K562 (cell line): ENCODE results near the gene TUBGCP6. TPM values are rescaled to one million over a fixed set of nuclear protein-coding genes. Genes with fewer than 3 reads are reported as not detected.

Experiments used
- ATAC-seq: fragments of 200-7000 bp; cut with Tn5 transposase; 3 replicates; pipeline ENCODE4 v1.9.1; 2020; ENCODE audit warnings: moderate library complexity
- BruUV-seq: library from RNA; stranded (reverse); fragments of 400-500 nt; replicated peaks from 2 replicates; lab custom pipeline; 2021; lab: Mats Ljungman, UMichigan
- CTCF ChIA-PET: fragments of 300-600 bp; formaldehyde crosslinking; extraction: SDS; loops from one replicate; lab custom pipeline; 2021; ENCODE audit warnings: low intra/inter-chr PET ratio; lab: Yijun Ruan, JAX
- POLR2A ChIA-PET: fragments of 300-600, 350-650 bp; sonication (Branson Sonifier 250); formaldehyde crosslinking; extraction: SDS; loops from one replicate; lab custom pipeline; 2021; ENCODE audit warnings: antibody characterized with exemption, inconsistent platforms; lab: Yijun Ruan, JAX
- DNase-seq, 4 experiments: peaks; one replicate each; pipeline versions ENCODE4 v3.0.0 to v3.0.0-alpha.2; 2011 to 2018; ENCODE audit warnings: low spot score in 3 of 4, mixed read lengths in 3 of 4; ENCODE audit errors: extremely low read depth in 1 of 4
- FAIRE-seq: peaks from 2 replicates; lab custom pipeline; 2011; peaks lifted over from hg19 to GRCh38; lab: Jason Lieb, UNC
- H2AFZ ChIP-seq: 2 replicates; pipeline ENCODE4 v1.6.0; 2011; ENCODE audit warnings: low read depth, low read length, control low read depth, inconsistent platforms
- H3K27ac ChIP-seq: fragments of 200-600 bp; 3 replicates; pipeline ENCODE4 v1.8.0; 2011; ENCODE audit warnings: low read depth, mild to moderate bottlenecking, control low read depth, inconsistent platforms, low read length, moderate library complexity, mixed read lengths; ENCODE audit errors: extremely low read depth
- H3K27me3 ChIP-seq, 2 experiments: fragments of 300-600 bp in 1 of 2; 2 replicates in 1 of 2; 3 replicates in 1 of 2; pipeline versions ENCODE4 v1.6.0 to v1.8.0; 2011; ENCODE audit warnings: inconsistent platforms in 2 of 2, low read length in 2 of 2, mild to moderate bottlenecking in 1 of 2, mixed read lengths in 1 of 2, moderate library complexity in 1 of 2; ENCODE audit not compliant: control insufficient read depth in 2 of 2, insufficient read depth in 2 of 2
- H3K36me3 ChIP-seq: fragments of 300-600 bp; 3 replicates; pipeline ENCODE4 v1.8.0; 2011; ENCODE audit warnings: mild to moderate bottlenecking, low read length, inconsistent platforms; ENCODE audit not compliant: control insufficient read depth, insufficient read depth
- H3K4me1 ChIP-seq, 2 experiments: fragments of 200-600 bp in 1 of 2; replicated peaks in 1 of 2; 2 replicates in 1 of 2; 3 replicates in 1 of 2; pipeline versions ENCODE4 v1.5.1 to v1.8.0; 2011; ENCODE audit warnings: inconsistent platforms in 2 of 2, low read length in 2 of 2, mild to moderate bottlenecking in 1 of 2, mixed read lengths in 1 of 2, moderate library complexity in 1 of 2; ENCODE audit not compliant: control insufficient read depth in 2 of 2, insufficient read depth in 2 of 2
- H3K4me2 ChIP-seq: 2 replicates; pipeline ENCODE4 v1.6.1; 2011; ENCODE audit warnings: low read length, control low read depth, inconsistent platforms, mixed read lengths; ENCODE audit not compliant: insufficient read depth
- H3K4me3 ChIP-seq: fragments of 200-600 bp; sonication (generic), shearing (Covaris generic); 2 replicates; pipeline ENCODE4 v1.5.1; 2016; ENCODE audit warnings: control low read depth, inconsistent platforms
- H3K79me2 ChIP-seq: fragments of 200-600 bp; 3 replicates; pipeline ENCODE4 v1.8.0; 2011; ENCODE audit warnings: low read length, inconsistent platforms; ENCODE audit not compliant: control insufficient read depth, insufficient read depth
- H3K9ac ChIP-seq, 2 experiments: 2 replicates each; pipeline versions ENCODE4 v1.6.0 to v1.6.1; 2011; ENCODE audit warnings: low read depth in 2 of 2, low read length in 2 of 2, control low read depth in 1 of 2, inconsistent platforms in 1 of 2, mild to moderate bottlenecking in 1 of 2, mixed read lengths in 1 of 2; ENCODE audit not compliant: insufficient read depth in 1 of 2
- H3K9me1 ChIP-seq: one replicate; pipeline ENCODE4 v1.6.0; 2011; ENCODE audit warnings: inconsistent platforms, mild to moderate bottlenecking, low read length, moderate library complexity; ENCODE audit not compliant: control insufficient read depth, insufficient read depth
- H3K9me3 ChIP-seq: replicated peaks from 2 replicates; pipeline ENCODE4 v1.5.1; 2011; ENCODE audit warnings: low read depth, low read length, inconsistent platforms; ENCODE audit not compliant: control insufficient read depth, insufficient read depth
- H4K20me1 ChIP-seq: replicated peaks from 2 replicates; pipeline ENCODE4 v1.6.1; 2011; ENCODE audit warnings: low read length, inconsistent platforms, mixed read lengths; ENCODE audit not compliant: control insufficient read depth, insufficient read depth
- BACH1 ChIP-seq: fragments of 200-800 bp; sonication (Bioruptor generic); IDR thresholded peaks from 2 replicates; pipeline ENCODE4 v1.6.1; 2016; ENCODE audit warnings: missing genetic modification characterization, missing compliant biosample characterization
- HNRNPL ChIP-seq: fragments of 200-400 bp; formaldehyde crosslinking; IDR thresholded peaks from 2 replicates; pipeline ENCODE4 v1.6.1; 2017; ENCODE audit warnings: low read depth, mild to moderate bottlenecking, low read length
- KLF1 ChIP-seq: fragments of 450-650 bp; IDR thresholded peaks from 2 replicates; pipeline ENCODE4 v1.6.1; 2016; ENCODE audit warnings: missing genetic modification characterization, missing compliant biosample characterization
- POLR2G ChIP-seq: fragments of 200-400 bp; formaldehyde crosslinking; IDR thresholded peaks from 2 replicates; pipeline ENCODE4 v1.6.1; 2017; ENCODE audit warnings: low read depth, mild to moderate bottlenecking, antibody characterized with exemption, low read length, moderate library complexity
- PRPF4 ChIP-seq: fragments of 200-400 bp; formaldehyde crosslinking; IDR thresholded peaks from one replicate; pipeline ENCODE4 v1.6.1; 2017; ENCODE audit warnings: low read length, low read depth, mild to moderate bottlenecking; ENCODE audit not compliant: insufficient read depth, poor library complexity, severe bottlenecking
- RBFOX2 ChIP-seq: fragments of 200-400 bp; formaldehyde crosslinking; IDR thresholded peaks from 2 replicates; pipeline ENCODE4 v1.6.1; 2017; ENCODE audit warnings: low read depth, mild to moderate bottlenecking, low read length, moderate library complexity
- ZBTB33 ChIP-seq: sonication (generic); formaldehyde crosslinking; IDR thresholded peaks from 2 replicates; pipeline ENCODE4 v1.8.1; 2023; ENCODE audit warnings: mild to moderate bottlenecking, missing genetic modification reagents
- ZNF318 ChIP-seq, 2 experiments: fragments of 450-650 bp; IDR thresholded peaks; 2 replicates each; pipeline ENCODE4 v1.6.1; 2016; ENCODE audit warnings: mild to moderate bottlenecking in 2 of 2, borderline replicate concordance in 1 of 2, low read depth in 1 of 2, moderate library complexity in 1 of 2
- ZNF431 ChIP-seq: sonication (generic); formaldehyde crosslinking; IDR thresholded peaks from 2 replicates; pipeline ENCODE4 v1.8.0; 2022; ENCODE audit warnings: mild to moderate bottlenecking, missing genetic modification reagents
- WGBS: fragments of 100-300 bp; shearing (Covaris generic); methylation state at CpG from one replicate; pipeline ENCODE4 v1.1.6; 2016; ENCODE audit warnings: low coverage, mixed read lengths; ENCODE audit not compliant: insufficient coverage; ENCODE audit errors: missing lambda C conversion rate; 5-methylcytosine and 5-hydroxymethylcytosine counted together
- in situ Hi-C: fragments of 300-500 bp; cut with MboI; formaldehyde crosslinking; loops from 4 replicates; pipeline ENCODE4 v1.15.0; 2018; ENCODE audit warnings: inconsistent platforms, mixed read lengths
- intact Hi-C: fragments of 100-400 bp; cut with micrococcal nuclease; formaldehyde crosslinking; loops from 2 replicates; pipeline ENCODE4 v1.14.2; 2022
- polyA plus RNA-seq, 8 experiments: library from polyadenylated mRNA; depleted of rRNA in 4 of 8; stranded (reverse) in 5 of 8; unstranded in 3 of 8; fragments of >200 nt; fragmentation: Nextera tagmentation in 2 of 8; fragmentation: Illumina TruSeq in 1 of 8; extraction: Ambion mirVana in 2 of 8; extraction: Trizol in 1 of 8; gene quantifications; 2 replicates each; pipeline versions ENCODE4 v1.2.1 to v1.2.3, GENCODE V29; 2011 to 2014; ENCODE audit warnings: inconsistent platforms in 1 of 8, missing spikeins in 1 of 8
- total RNA-seq, 7 experiments: library from RNA; depleted of rRNA in 6 of 7; stranded (reverse); fragments of >200 nt in 6 of 7; fragmentation: Illumina TruSeq in 2 of 7; extraction: Trizol in 2 of 7; gene quantifications; 2 replicates each; pipeline versions ENCODE4 v1.2.1 to v1.2.3, GENCODE V29; 2011 to 2021; ENCODE audit warnings: low replicate concordance in 1 of 7

The TUBGCP6 gene
- total and polyA plus RNA-seq, 9 of the 15 experiments (the other 6 are each of a cell fraction or from before 2014, with no cell fraction given), result 0.76 to 33.0 (median 10.1) TPM

GRCh38 chr22:50197856-50198623, 46.8 kb downstream of the TUBGCP6 start:
- Histone ChIP-seq H3K9me3 (no peaks in the 10 kb centered on the region; the same call in 1 of the 2 replicates), H3K27me3 (no peaks in the 10 kb centered on the region), H4K20me1 (no peaks in the 10 kb centered on the region; the same call in 1 of the 2 replicates), H2AFZ (no peak overlapping the region), H3K27ac (no peak overlapping the region), H3K4me2 (no peak overlapping the region), H3K79me2 (peaks cover 21% of the 10 kb centered on the region), H3K9me1 (no peaks in the 10 kb centered on the region), H3K9ac (no peak overlapping the region; a peak in 1 of 4 replicates), H3K4me3 (no peak overlapping the region), H3K4me1 (peaks cover 5 to 52% of the 10 kb centered on the region in 2 experiments; a peak in 3 of 5 replicates), H3K36me3 (peaks cover 51% of the 10 kb centered on the region; the same call in 1 of the 3 replicates)
- TF ChIP-seq PRPF4, result peak; percentile 30
- no peak for TF ChIP-seq ZNF431 (CRISPR knock-in tag)
- no peak for TF ChIP-seq ZNF318 (IDR thresholded peaks at IDR 0.05; ENCODE audit: borderline replicate concordance in 1 of 2, low read depth in 1 of 2)
- TF ChIP-seq ZBTB33, result peak; percentile 87
- no peak for TF ChIP-seq KLF1 (tag)
- TF ChIP-seq HNRNPL, result 0 out of 2 replicates have a peak, but pooled peaks have one; percentile 29
- TF ChIP-seq BACH1 (tag), result no peak
- 0 out of 2 replicates have a peak, but pooled peaks have one; percentile 10 for TF ChIP-seq RBFOX2
- TF ChIP-seq POLR2G, result peak; percentile 28; the same call in 1 of the 2 replicates
- ChIA-PET POLR2A (no interaction called here), CTCF (no interaction called here)
- no TSS peak for BruUV-seq
- no peak for ATAC-seq
- DNase-seq, result no peak
- FAIRE-seq, result no peak
- intact Hi-C loops (no loop called here), in situ Hi-C loops (no loop called here)
- WGBS, result 100% methylated on average over 5 of the region's 61 CpGs
